Thoracic aorta (tissue), 2 donors: ENCODE data around the gene B4GALT5. TPM values are rescaled to one million over a fixed set of nuclear protein-coding genes. Genes with fewer than 3 reads are reported as not detected.
A peak's percentile ranks its signal among the peaks of the same experiment; 100 is the strongest.

Source experiments
- ATAC-seq: fragments of 150-250 bp; one replicate; pipeline ENCODE4 v1.8.0; 2017; ENCODE audit warnings: low read depth; ENCODE audit not compliant: insufficient number of reproducible peaks, low FRiP score
- DNase-seq: peaks from one replicate; pipeline ENCODE4 v3.0.0-alpha.2; 2020; ENCODE audit warnings: low spot score
- H3K27ac ChIP-seq, 2 donors: fragments of 200-600 bp; sonication (generic); 1 replicate in 1 of 2; 2 replicates in 1 of 2; pipeline ENCODE4 v1.5.1; 2016; ENCODE audit warnings: mild to moderate bottlenecking in 2 of 2, moderate library complexity in 2 of 2
- H3K27me3 ChIP-seq: fragments of 200-600 bp; sonication (generic); replicated peaks from 2 replicates; pipeline ENCODE4 v1.6.0; 2016; ENCODE audit warnings: mild to moderate bottlenecking; ENCODE audit not compliant: insufficient read depth
- H3K36me3 ChIP-seq: fragments of 200-600 bp; sonication (generic); one replicate; pipeline ENCODE4 v1.5.1; 2016
- H3K4me1 ChIP-seq, 2 donors: fragments of 200-600 bp; sonication (generic); 1 replicate in 1 of 2; 2 replicates in 1 of 2; pipeline versions ENCODE4 v1.5.1 to v1.6.0; 2016; ENCODE audit warnings: low read depth in 2 of 2, mild to moderate bottlenecking in 1 of 2; ENCODE audit not compliant: control insufficient read depth in 1 of 2
- H3K4me3 ChIP-seq: fragments of 200-600 bp; sonication (generic); 2 replicates; pipeline ENCODE4 v1.5.1; 2016; ENCODE audit warnings: mild to moderate bottlenecking
- H3K9me3 ChIP-seq: fragments of 200-600 bp; sonication (generic); 2 replicates; pipeline ENCODE4 v1.5.1; 2016
- CTCF ChIP-seq: fragments of 200-600 bp; sonication (generic); IDR thresholded peaks from one replicate; pipeline ENCODE4 v1.5.1; 2019; ENCODE audit warnings: antibody characterized with exemption
- total RNA-seq, 2 donors: library from RNA; depleted of rRNA; stranded (reverse); fragments of >200 nt; gene quantifications; one replicate each; pipeline versions ENCODE4 v1.1.0 to v1.2.3, GENCODE V29; 2016

Gene B4GALT5
- total RNA-seq, 2 donors from 2014 or later: 15.7 to 45.3 TPM

- H3K36me3 ChIP-seq: no peaks in the 10 kb centered on the region
- no peak overlapping the region for H3K27ac ChIP-seq
- peaks cover 16 to 29% of the 10 kb centered on the region in 2 donors for H3K4me1 ChIP-seq
- no peaks in the 10 kb centered on the region for H3K9me3 ChIP-seq
- H3K27me3 ChIP-seq: no peaks in the 10 kb centered on the region
- DNase-seq (no peak), ATAC-seq (no peak)
- no peak overlapping the region for H3K4me3 ChIP-seq
- no peak for TF ChIP-seq CTCF
Observed at GRCh38 chr20:49661560-49662329, 51.9 kb downstream of the B4GALT5 start.

GRCh38 chr20:49660912-49661311 lies 52.8 kb downstream of the B4GALT5 start:
- no peak overlapping the region for H3K27ac ChIP-seq
- no peaks in the 10 kb centered on the region for H3K9me3 ChIP-seq
- H3K27me3 ChIP-seq: no peaks in the 10 kb centered on the region
- no peak for TF ChIP-seq CTCF
- no peak overlapping the region for H3K4me3 ChIP-seq
- no peak for DNase-seq
- H3K4me1 ChIP-seq: peaks cover 21 to 32% of the 10 kb centered on the region in 2 donors
- no peaks in the 10 kb centered on the region for H3K36me3 ChIP-seq
- no peak for ATAC-seq

- Histone ChIP-seq H3K9me3 (no peaks in the 10 kb centered on the region), H3K4me3 (no peak overlapping the region), H3K36me3 (peaks cover 8% of the 10 kb centered on the region), H3K4me1 (peaks cover 21 to 30% of the 10 kb centered on the region in 2 donors), H3K27ac (no peak overlapping the region), H3K27me3 (no peaks in the 10 kb centered on the region)
- ATAC-seq: no peak
- no peak for DNase-seq
- TF ChIP-seq CTCF: no peak
Observed at GRCh38 chr20:49659056-49659455, 54.6 kb downstream of the B4GALT5 start.

- DNase-seq (no peak), ATAC-seq (no peak)
- Histone ChIP-seq H3K27me3 (no peaks in the 10 kb centered on the region), H3K4me1 (peaks cover 21 to 30% of the 10 kb centered on the region in 2 donors), H3K4me3 (no peak overlapping the region), H3K36me3 (peaks cover 12% of the 10 kb centered on the region), H3K27ac (no peak overlapping the region), H3K9me3 (no peaks in the 10 kb centered on the region)
- no peak for TF ChIP-seq CTCF
Observed at GRCh38 chr20:49658508-49658907, 55.2 kb downstream of the B4GALT5 start.

- Histone ChIP-seq H3K4me3 (no peak overlapping the region), H3K36me3 (peaks cover 21% of the 10 kb centered on the region), H3K9me3 (no peaks in the 10 kb centered on the region), H3K27me3 (no peaks in the 10 kb centered on the region), H3K4me1 (peaks cover 18 to 30% of the 10 kb centered on the region in 2 donors), H3K27ac (peak overlapping the region; percentile 9 to 50)
- no peak for TF ChIP-seq CTCF
- DNase-seq (no peak), ATAC-seq (no peak)
Observed at GRCh38 chr20:49657118-49657901, 56.4 kb downstream of the B4GALT5 start.
